GM19025 (cell line): ENCODE results near the gene NXN.
"Not testable (repeated sequence)": the region's sequence is repeated elsewhere in the genome, so short reads cannot be mapped to it uniquely, and the experiment has no call there.

ENCODE experiments used
- ATAC-seq: cut with Tn5 transposase; IDR thresholded peaks from one replicate; pipeline ENCODE4 v1.9.1; 2021; ENCODE audit warnings: mild to moderate bottlenecking, low read depth, moderate library complexity; ENCODE audit not compliant: unreplicated experiment

NXN gene

DNA sequence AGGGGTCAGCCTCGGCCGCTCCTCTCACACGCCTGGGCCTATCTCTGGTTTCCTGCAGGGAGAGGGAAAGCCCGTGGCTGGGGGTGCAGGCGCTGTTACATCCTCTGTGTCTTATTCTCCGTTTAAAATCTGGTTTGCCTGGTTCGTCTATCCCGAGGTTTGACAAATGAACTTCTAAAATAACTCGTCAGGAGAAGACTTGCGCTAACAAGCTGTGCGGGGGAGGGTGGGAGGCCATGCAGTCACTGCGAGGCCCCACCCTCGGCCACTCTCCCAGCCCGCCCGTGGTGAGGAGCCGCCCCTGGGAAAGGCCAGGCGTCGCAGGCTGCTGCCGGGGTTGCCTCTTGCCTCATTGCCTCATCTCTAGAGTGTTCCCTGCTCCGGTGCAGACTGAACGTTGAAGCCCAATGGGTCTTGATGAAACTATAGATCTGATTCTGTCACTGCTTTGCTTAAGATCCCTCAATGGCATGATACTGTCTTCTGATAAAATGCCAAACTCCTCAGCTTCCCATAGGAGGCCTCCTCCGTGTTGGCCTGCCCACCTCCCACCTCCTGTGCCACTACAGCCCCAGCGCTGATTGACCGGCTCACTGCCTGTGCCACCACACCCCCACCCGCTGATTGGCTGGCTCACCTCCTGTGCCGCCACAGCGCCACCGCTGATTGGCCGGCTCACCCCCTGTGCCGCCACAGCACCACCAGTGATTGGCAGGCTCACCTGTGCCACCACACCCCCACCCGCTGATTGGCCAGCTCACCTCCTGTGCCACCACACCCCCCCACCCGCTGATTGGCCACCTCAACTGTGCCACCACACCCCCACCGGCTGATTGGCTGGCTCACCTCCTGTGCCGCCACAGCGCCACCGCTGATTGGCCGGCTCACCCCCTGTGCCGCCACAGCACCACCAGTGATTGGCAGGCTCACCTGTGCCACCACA, 189.4 kb downstream of the NXN start:
- not testable (repeated sequence) for ATAC-seq

- ATAC-seq = no peak
Observed at GRCh38 chr17:789160-789840, 190.3 kb downstream of the NXN start.

DNA sequence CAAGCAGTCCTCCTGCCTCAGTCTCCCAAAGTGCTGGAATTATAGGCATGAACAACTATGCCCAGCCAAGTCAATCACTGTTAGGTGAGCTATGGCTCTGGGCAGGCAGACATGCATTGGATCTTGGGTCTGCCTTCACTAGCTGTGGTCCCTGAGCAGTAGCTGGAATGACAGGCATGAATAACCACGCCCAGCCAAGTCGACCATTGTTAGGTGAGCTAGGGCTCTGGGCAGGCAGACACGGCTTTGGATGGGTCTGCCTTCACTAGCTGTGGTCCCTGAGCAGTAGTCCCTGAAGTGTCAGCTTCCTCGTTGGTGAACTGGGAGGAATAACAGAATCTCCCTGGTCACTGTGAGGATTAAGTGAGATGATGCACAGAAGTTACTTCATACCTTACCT, 191.0 kb downstream of the NXN start:
- ATAC-seq = no peak

DNA sequence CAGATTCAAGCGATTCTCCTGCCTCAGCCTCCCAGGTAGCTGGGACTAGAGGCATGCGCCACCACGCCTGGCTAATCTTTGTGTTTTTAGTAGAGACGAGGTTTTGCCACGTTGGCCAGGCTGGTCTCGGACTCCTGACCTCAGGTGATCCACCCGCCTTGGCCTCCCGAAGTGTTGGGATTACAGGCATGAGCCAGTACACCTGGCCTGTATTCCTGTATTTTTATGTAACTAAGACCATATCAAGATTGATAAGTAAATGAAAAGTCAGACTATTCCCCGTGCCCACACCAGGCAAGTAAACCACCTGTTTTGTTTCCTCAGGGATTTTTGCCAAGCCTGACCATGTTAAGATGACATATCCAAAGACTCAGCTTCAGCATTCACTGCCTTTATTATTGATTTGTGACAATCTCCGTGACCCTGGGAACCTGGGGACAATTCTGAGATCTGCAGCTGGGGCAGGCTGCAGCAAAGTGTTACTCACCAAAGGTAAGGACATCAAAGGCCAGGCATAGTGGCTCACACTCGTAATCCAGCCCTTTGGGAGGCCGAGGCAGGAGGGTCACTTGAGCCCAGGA, 191.8 kb downstream of the NXN start:
- no peak for ATAC-seq

- not testable (repeated sequence) for ATAC-seq
Observed at GRCh38 chr17:785901-786300, 193.7 kb downstream of the NXN start.

- no peak for ATAC-seq
Observed at GRCh38 chr17:784143-784542, 195.4 kb downstream of the NXN start.

DNA sequence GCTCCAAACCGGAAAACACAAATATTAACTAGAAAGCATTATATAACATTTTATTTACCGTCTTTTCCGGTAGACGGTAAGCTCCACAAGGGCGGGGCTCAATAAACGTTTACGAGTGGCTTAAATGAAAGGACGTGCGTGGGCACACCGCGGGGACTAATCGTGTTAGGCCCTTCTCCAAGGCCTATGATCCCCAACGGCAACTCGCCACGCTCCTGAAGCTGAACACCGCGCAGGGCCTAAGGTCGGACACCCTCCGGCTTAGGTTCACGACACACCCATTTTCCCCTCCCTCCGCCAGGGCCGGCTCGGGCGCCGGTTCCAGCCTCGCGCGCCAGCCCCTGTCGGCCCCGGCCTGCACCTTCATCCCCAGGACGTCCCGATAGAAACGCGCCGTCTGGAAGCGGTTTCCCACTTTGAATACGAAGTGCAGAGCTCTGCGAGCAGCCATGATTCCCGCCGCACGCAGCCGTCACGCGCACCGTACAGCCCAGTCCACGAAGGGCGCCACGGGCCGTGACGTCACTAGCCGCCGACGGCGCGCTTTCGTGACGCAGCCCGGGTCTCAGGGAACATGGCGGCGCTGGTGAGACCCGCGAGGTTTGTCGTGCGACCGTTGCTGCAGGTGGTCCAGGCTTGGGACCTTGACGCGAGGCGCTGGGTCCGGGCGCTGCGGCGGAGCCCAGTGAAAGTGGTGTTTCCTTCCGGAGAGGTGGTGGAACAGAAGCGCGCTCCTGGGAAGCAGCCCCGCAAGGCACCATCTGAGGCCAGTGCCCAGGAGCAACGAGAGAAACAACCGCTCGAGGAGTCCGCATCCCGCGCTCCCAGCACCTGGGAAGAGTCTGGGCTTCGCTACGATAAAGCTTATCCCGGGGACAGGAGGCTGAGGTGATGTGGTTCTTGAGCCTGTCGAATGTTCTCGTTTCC, 197.5 kb downstream of the NXN start, which contains the start of the genes GLOD4 and MRM3:
Gene GLOD4, minus strand, starts transcription at position 476 of the 927 bp plus-strand sequence. Its CDS starts 25 bp downstream, at position 451.
Gene MRM3, plus strand, starts transcription at position 549 of the 927 bp plus-strand sequence. Its CDS starts 26 bp downstream, at position 575.
- peak; percentile 87 for ATAC-seq

DNA sequence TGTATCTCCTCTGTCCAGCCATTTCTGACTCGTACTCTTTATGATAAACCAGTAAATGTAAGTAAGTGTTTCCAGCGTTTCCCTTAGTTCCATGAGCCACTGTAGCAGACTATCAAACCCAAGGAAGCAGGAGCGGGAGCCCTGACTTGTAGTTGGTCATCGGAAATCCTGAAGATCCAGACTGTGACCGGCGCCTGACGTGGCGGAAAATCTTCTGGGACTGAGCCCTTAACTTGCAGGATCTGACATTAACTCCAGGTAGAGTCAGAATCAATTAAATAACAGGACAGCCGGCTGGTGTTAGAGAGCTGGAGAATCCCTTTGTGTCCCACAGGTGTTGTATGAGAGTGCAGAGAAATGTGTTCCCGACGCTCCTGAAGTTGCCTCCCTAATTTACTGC, 201.5 kb downstream of the NXN start:
- no peak for ATAC-seq

GRCh38 chr17:774313-774584, 205.3 kb downstream of the NXN start:
- no peak for ATAC-seq

GRCh38 chr17:773467-774312, 205.9 kb downstream of the NXN start:
- no peak for ATAC-seq

DNA sequence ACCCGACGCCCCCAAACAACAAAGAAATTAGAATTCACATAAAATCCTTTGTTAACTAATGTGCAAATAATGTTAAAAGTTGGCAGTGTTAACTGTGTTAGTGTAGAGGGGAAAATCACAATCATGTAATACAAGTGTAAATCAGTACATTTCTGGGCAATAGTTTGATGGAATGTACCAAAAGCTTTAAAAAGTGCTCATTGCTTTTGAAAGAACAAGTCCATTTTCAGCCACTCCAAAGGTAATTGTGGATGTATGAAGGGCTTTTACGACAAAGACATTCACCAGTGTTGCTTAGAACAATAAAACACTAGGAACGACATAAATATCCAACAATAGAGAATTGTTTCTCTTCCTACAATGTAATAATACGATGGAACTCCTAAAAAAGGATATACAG, 206.6 kb downstream of the NXN start:
- ATAC-seq = no peak

DNA sequence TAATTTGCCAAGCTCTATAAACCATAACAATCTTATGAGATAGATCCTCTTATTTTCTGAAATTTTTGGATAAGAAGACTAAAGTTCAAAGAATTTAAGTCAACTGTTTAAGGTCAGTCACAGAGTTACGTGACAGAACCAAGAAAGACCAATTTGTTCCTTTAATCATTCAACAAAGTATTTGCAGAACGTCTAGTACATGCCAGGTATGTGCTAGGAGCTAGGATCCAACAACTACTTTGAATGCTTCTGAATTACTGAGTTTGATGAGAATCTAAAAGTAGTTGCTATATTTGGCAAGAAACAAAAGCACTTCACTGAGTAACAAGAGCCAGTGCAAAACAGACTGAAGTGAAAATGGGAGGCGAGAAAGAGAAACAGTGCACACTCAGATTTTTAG, 212.5 kb downstream of the NXN start:
- no peak for ATAC-seq

GRCh38 chr17:760371-760770, 219.2 kb downstream of the NXN start:
- no peak for ATAC-seq

DNA sequence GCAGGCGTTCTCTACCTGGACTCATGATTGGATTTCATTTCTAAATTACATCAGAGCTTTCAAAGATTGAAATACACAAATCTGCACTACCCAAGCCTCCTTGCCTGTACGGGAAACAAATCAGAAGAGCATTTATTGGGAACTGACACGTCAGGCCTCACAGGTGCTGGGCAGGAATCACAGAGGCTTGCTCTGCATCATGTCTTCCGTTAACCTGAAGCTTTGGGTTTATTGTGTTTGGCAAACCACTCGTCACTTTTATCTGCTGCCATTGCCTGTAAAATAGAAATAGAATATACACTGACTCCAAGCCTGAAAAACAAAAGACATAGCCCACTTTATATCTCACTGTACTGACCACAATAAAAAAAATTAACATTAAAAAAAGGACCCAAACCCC, 219.6 kb downstream of the NXN start:
- no peak for ATAC-seq

DNA sequence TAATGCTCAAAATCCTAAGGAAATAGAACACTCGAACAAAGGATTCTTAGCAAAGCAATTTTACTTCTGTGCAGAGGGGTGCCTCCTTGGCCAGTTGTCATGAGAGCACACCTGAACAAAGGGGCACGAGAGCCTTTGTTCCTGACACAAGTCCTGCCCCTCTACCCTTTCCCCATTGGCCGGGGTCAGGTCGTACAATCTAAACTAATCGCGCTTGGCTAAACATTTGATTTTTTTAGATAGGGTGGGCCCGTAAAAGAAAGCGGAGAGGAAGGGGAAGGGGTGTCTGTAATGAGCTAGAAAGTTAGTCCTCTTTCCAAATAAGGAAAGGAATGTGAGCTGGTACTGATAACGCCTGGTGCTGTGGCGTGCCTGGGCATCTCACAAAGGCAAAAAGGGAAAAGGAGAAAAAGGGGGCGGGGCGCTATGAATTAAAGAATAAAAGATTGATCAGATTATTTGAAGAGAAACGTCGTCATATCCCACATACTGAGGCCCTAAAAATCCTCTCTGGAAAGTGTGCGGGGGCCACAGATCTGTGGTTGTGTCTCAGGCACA, 223.5 kb downstream of the NXN start:
- ATAC-seq = not testable (repeated sequence)

DNA sequence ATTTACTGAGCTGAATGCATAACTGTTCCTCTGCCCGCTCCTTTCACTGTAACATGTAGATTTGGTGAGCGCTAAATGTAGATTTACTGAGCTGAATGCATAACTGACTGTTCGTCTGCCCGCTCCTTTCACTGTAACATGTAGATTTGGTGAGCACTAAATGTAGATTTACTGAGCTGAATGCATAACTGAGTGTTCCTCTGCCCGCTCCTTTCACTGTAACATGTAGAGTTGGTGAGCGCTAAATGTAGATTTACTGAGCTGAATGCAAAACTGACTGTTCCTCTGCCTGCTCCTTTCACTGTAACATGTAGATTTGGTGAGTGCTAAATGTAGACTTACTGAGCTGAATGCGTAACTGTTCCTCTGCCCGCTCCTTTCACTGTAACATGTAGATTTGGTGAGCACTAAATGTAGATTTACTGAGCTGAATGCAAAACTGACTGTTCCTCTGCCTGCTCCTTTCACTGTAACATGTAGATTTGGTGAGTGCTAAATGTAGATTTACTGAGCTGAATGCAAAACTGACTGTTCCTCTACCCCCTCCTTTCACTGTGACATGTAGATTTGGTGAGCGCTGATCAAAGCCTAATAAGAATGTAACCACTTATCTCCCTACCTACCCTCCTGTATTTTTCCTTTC, 224.1 kb downstream of the NXN start:
- ATAC-seq = not testable (repeated sequence)

DNA sequence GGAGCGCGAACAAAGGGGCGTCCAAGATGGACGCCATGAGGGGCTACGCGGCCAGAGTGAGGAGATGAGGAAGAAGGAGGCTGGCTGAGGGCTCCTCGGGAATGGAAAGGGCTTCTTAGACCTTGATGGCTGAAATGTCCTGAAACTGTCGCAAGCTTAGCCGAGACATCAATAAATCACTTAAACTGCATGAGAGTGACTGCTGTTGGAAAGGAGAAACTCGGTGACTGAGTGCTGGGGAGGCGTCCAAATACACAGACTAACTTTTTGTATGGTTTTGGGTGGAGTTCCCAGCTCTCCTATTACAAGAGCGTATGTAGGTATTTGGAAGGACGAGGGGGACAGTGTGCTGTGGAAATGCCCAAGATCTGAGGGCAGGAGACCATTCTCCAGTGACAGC, 226.2 kb downstream of the NXN start:
- ATAC-seq = no peak

GRCh38 chr17:752620-753219, 226.9 kb downstream of the NXN start:
- ATAC-seq = no peak
